Mucosa of descending colon (tissue), 3 donors: ENCODE measurements around the gene DCDC1. TPM values are rescaled to one million over a fixed set of nuclear protein-coding genes. Genes with fewer than 3 reads are reported as not detected.

Source experiments
- ATAC-seq: fragments of 200-7000 bp; cut with Tn5 transposase; one replicate; pipeline ENCODE4 v1.9.1; 2020; ENCODE audit warnings: mild to moderate bottlenecking, moderate library complexity
- DNase-seq, 3 donors: peaks; one replicate each; pipeline ENCODE4 v3.0.0-alpha.2; 2020
- H3K36me3 ChIP-seq: fragments of 200-600 bp; one replicate; pipeline ENCODE4 v1.8.0; 2021; ENCODE audit warnings: low read depth, mild to moderate bottlenecking
- H3K4me1 ChIP-seq: fragments of 200-600 bp; one replicate; pipeline ENCODE4 v1.8.0; 2021; ENCODE audit warnings: low read depth, mild to moderate bottlenecking
- H3K4me3 ChIP-seq: fragments of 200-600 bp; one replicate; pipeline ENCODE4 v1.8.0; 2021; ENCODE audit warnings: mild to moderate bottlenecking
- H3K9me3 ChIP-seq: fragments of 200-600 bp; one replicate; pipeline ENCODE4 v1.8.0; 2021; ENCODE audit warnings: mild to moderate bottlenecking
- CTCF ChIP-seq: fragments of 200-600 bp; IDR thresholded peaks from one replicate; pipeline ENCODE4 v1.8.0; 2022; ENCODE audit warnings: antibody characterized with exemption, mild to moderate bottlenecking
- intact Hi-C, 2 donors: fragments of 100-400 bp; cut with DNase I in 1 of 2; cut with micrococcal nuclease in 1 of 2; formaldehyde crosslinking; loops; one replicate each; pipeline versions ENCODE4 v1.11.0 to v1.11.1; 2022; cut with DNase I, micrococcal nuclease
- total RNA-seq, 3 donors: library from RNA; stranded (reverse); fragmentation: NEBNext Ultra II Directional in 2 of 3; extraction: Animal tissue kit (Norgen Biotek cat#: 25700) in 2 of 3; gene quantifications; one replicate each; pipeline versions ENCODE4 v1.2.1 to v1.2.4, GENCODE V29; 2021 to 2023
- donor health status: DM: no; HTN: no; CAD: no; lungs with moderate emphysema.
- donor health status: DM: no; HTN: no; CAD: no.
- donor health status: DM: no; HTN: yes; CAD: no.

The DCDC1 gene
- total RNA-seq, 3 donors from 2014 or later = 0.22 TPM; not detected in 2

GRCh38 chr11:31026315-31026714 is 343.2 kb downstream of the DCDC1 start:
- Histone ChIP-seq H3K4me1 (no peaks in the 10 kb centered on the region), H3K36me3 (no peaks in the 10 kb centered on the region), H3K9me3 (no peaks in the 10 kb centered on the region), H3K4me3 (no peak overlapping the region)
- DNase-seq = no peak
- intact Hi-C loops = no loop called here
- TF ChIP-seq CTCF = no peak
- no peak for ATAC-seq

GRCh38 chr11:31022080-31022479 is 347.5 kb downstream of the DCDC1 start:
- ATAC-seq = no peak
- no peak for TF ChIP-seq CTCF
- no peak for DNase-seq
- H3K36me3 ChIP-seq = no peaks in the 10 kb centered on the region
- no peaks in the 10 kb centered on the region for H3K4me1 ChIP-seq
- intact Hi-C loops = no loop called here
- no peak overlapping the region for H3K4me3 ChIP-seq
- H3K9me3 ChIP-seq = no peaks in the 10 kb centered on the region

DNA sequence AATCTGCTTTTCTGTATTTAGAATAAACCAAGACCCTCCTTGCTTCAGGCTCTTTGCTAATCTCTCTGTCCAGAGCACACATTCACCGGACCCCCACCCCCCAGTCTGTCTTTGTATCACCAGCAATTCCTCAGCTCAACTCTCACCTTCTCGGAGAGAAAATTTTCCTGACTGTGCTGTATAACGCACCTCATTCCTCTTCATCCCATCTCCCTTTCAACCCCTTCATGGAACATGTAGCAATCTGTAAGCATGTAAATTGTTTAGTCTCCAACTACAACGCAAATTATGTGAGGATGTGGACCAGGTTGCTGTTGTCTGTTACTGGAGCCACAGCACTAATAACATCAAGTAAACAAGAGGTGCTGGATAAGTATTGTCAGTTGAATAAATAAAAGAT is 349.8 kb downstream of the DCDC1 start:
- DNase-seq = no peak

GRCh38 chr11:31005202-31005601 is 364.3 kb downstream of the DCDC1 start:
- H3K4me3 ChIP-seq = no peak overlapping the region
- no peaks in the 10 kb centered on the region for H3K4me1 ChIP-seq
- ATAC-seq (no peak), DNase-seq (no peak)
- no peak for TF ChIP-seq CTCF
- intact Hi-C loops = no loop called here
- H3K36me3 ChIP-seq = no peaks in the 10 kb centered on the region
- no peaks in the 10 kb centered on the region for H3K9me3 ChIP-seq

More for the DNA sequence above, 349.8 kb downstream of the DCDC1 start:
- intact Hi-C loops = no loop called here
- TF ChIP-seq CTCF = no peak
- no peaks in the 10 kb centered on the region for H3K9me3 ChIP-seq
- H3K4me3 ChIP-seq = no peak overlapping the region
- H3K4me1 ChIP-seq = no peaks in the 10 kb centered on the region
- ATAC-seq = no peak
- no peaks in the 10 kb centered on the region for H3K36me3 ChIP-seq

DNA sequence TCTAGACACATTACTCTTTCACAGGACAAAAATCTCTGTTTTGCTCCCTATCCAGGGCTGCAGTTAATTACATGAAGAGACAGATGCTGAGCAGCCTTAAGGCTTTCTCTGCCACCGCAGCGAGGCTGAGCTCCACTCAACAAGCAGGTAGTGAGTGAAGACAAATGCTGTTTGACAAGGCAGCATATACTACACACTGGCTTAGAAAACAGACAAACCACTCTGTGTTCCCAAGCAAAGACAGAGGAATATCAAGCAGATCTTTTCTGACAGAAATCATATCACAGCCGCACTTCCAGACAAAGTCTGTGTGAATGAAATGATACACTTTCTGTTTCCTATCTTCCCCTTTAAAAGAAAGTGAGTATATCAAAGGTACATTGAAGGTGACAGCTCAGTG is 368.1 kb downstream of the DCDC1 start:
- TF ChIP-seq CTCF = no peak
- intact Hi-C loops = no loop called here
- no peak for ATAC-seq
- Histone ChIP-seq H3K36me3 (no peaks in the 10 kb centered on the region), H3K4me1 (no peaks in the 10 kb centered on the region), H3K4me3 (no peak overlapping the region), H3K9me3 (no peaks in the 10 kb centered on the region)
- no peak for DNase-seq

DNA sequence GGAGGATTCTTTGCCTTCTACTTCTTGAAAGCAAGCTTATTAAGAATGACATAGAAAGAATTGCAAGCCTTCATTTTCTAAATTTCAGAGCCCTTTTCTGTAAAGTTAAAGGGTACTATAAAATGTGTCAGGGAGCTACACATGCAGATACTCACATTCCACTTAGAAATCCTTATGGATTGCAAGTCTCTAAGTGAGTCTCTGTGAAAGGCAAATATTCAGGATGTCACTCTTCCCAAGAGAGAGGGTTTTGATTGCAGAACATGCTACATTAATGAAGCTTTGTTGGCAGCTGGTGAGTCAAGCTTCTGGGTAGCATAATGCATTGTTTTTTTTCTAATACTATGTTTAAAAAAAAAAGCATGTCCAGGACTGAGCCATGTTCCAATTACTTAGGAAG is 369.2 kb downstream of the DCDC1 start:
- TF ChIP-seq CTCF = no peak
- Histone ChIP-seq H3K4me3 (no peak overlapping the region), H3K9me3 (no peaks in the 10 kb centered on the region), H3K4me1 (no peaks in the 10 kb centered on the region), H3K36me3 (no peaks in the 10 kb centered on the region)
- intact Hi-C loops = no loop called here
- ATAC-seq (no peak), DNase-seq (no peak)
